GM21786 (cell line): ENCODE results near the gene RPP30.

Experiments used
- ATAC-seq: cut with Tn5 transposase; IDR thresholded peaks from one replicate; pipeline ENCODE4 v1.9.1; 2021; ENCODE audit not compliant: unreplicated experiment

Gene RPP30

GRCh38 chr10:90915766-90916075 lies 43.9 kb downstream of the RPP30 start:
- ATAC-seq, result no peak

- no peak for ATAC-seq
Measured at GRCh38 chr10:90916392-90917237, 44.8 kb downstream of the RPP30 start.

- no peak for ATAC-seq
Measured at GRCh38 chr10:90917238-90917967, 45.6 kb downstream of the RPP30 start.

GRCh38 chr10:90917968-90918318 lies 46.2 kb downstream of the RPP30 start:
- ATAC-seq, result no peak

- ATAC-seq, result no peak
Measured at GRCh38 chr10:90919683-90920574, 48.2 kb downstream of the RPP30 start.

GRCh38 chr10:90920986-90921666 lies 49.4 kb downstream of the RPP30 start, which contains the start of gene ANKRD1:
Gene ANKRD1 (minus strand): TSS chr10:90921087. CDS start chr10:90921027, 60 bp downstream.
- ATAC-seq, result no peak

GRCh38 chr10:90921906-90922305 lies 50.1 kb downstream of the RPP30 start:
- no peak for ATAC-seq

GRCh38 chr10:90923111-90923731 lies 51.4 kb downstream of the RPP30 start:
- ATAC-seq, result no peak

- no peak for ATAC-seq
Measured at GRCh38 chr10:90924552-90924951, 52.8 kb downstream of the RPP30 start.

GRCh38 chr10:90925079-90926029 lies 53.6 kb downstream of the RPP30 start:
- no peak for ATAC-seq

- ATAC-seq, result no peak
Measured at GRCh38 chr10:90927293-90927692, 55.5 kb downstream of the RPP30 start.

- no peak for ATAC-seq
Measured at GRCh38 chr10:90929179-90929578, 57.4 kb downstream of the RPP30 start.

- no peak for ATAC-seq
Measured at GRCh38 chr10:90930070-90930837, 58.5 kb downstream of the RPP30 start.

- ATAC-seq, result no peak
Measured at GRCh38 chr10:90930971-90931871, 59.4 kb downstream of the RPP30 start.

- ATAC-seq, result no peak
Measured at GRCh38 chr10:90935581-90936275, 64.0 kb downstream of the RPP30 start.

GRCh38 chr10:90936276-90936659 lies 64.5 kb downstream of the RPP30 start:
- no peak for ATAC-seq
